Measurements from ENCODE around the gene IRX6. TPM values are rescaled to one million over a fixed set of nuclear protein-coding genes. Genes with fewer than 3 reads are reported as not detected.

Gene IRX6
- total and polyA plus RNA-seq, 2 of the 13 experiments (the other 11 are each of a cell fraction or from before 2014, with no cell fraction given), result not detected

DNA sequence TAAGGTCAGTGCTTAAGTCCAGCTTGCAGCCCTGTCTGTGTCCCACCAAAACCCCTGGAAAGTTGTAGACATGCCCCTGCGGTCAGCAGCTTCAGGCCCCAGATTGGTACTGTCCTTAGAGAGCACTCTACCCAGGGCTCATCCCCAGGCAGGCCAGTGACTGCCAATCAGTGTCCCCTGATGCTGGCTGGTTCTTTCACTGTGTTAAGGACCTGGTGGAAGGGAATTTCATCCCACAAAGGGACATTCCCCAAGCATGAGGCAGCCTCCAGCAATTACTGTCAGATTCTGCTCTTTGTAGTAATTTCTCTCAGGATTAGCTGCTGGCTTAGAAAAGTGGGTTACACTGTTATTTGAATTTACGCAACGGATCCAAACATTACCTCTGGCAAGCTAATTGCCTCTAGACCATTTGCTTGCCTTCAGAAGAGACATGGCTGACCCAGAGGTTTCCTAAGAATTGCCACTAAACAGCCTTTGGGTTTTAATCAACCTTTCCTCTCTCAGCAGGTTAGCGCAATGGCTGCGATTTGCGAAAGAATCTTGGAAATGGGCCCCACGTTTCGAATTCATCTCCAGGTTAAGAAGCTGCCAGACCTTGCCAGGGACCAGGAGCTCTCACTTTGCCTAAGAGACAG, 5.9 kb downstream of the IRX6 start:
- Histone ChIP-seq H3K9ac (ENCODE audit: insufficient read depth, low read depth, low read length) (no peak overlapping the region), H3K4me2 (ENCODE audit: low read depth, low read length) (no peak overlapping the region), H3K27ac (ENCODE audit: extremely low read length, insufficient read depth, low read length) (no peak overlapping the region), H3K36me3 (replicated peaks in 1 of 2; ENCODE audit: control insufficient read depth in 1 of 2, insufficient read depth in 2 of 2, low read length in 2 of 2) (no peaks in the 10 kb centered on the region), H2AFZ (ENCODE audit: low read length) (no peak overlapping the region), H3K79me2 (ENCODE audit: insufficient read depth, low read length) (no peaks in the 10 kb centered on the region), H3K4me3 (replicated peaks in 1 of 3; ENCODE audit: insufficient read depth in 1 of 3, low read depth in 2 of 3, low read length in 3 of 3) (no peak overlapping the region), H3K9me3 (ENCODE audit: low read length) (no peaks in the 10 kb centered on the region), H3K4me1 (ENCODE audit: insufficient read depth, low read length) (no peaks in the 10 kb centered on the region), H3K27me3 (ENCODE audit: control insufficient read depth in 1 of 2, insufficient read depth in 2 of 2, low read length in 2 of 2) (peaks cover 5 to 60% of the 10 kb centered on the region in 2 experiments), H4K20me1 (ENCODE audit: insufficient read depth, low read length) (no peaks in the 10 kb centered on the region)
- BruUV-seq (replicated peaks), result no TSS peak
- in situ Hi-C loops (cut with HindIII; ENCODE audit: extremely low pct_ligation_motif_present, low pct_unique_long_range_greater_than_20kb) (no loop called here), intact Hi-C loops (cut with micrococcal nuclease; ENCODE audit: unreplicated experiment) (no loop called here)
- DNase-seq (ENCODE audit: low spot score) (no peak), FAIRE-seq (no peak), ATAC-seq (no peak)
- CTCF ChIA-PET (ENCODE audit: low intra/inter-chr PET ratio, low total read pairs), result no interaction called here
- WGBS (ENCODE audit: low lambda C conversion rate), result 45% methylated on average over 7 of the region's 8 CpGs
- POLR2A ChIA-PET, result no interaction called here
- TF ChIP-seq PRMT3 (CRISPR knock-in tag; IDR thresholded peaks at IDR 0.05; ENCODE audit: borderline replicate concordance, low read depth), result no peak
- no peak for TF ChIP-seq SP4 (CRISPR knock-in tag; IDR thresholded peaks at IDR 0.05)
- TF ChIP-seq ERF (CRISPR knock-in tag; IDR thresholded peaks at IDR 0.05), result no peak
- TF ChIP-seq HMGXB4 (CRISPR knock-in tag; IDR thresholded peaks at IDR 0.05; ENCODE audit: borderline replicate concordance in 1 of 2, low read depth in 1 of 2), result no peak
- no peak for TF ChIP-seq DDIT3 (CRISPR knock-in tag; IDR thresholded peaks at IDR 0.05)
- no peak for TF ChIP-seq ZNF580 (CRISPR knock-in tag; IDR thresholded peaks at IDR 0.05; ENCODE audit: borderline replicate concordance, low read depth)
- no peak for TF ChIP-seq FOSL2 (CRISPR knock-in tag; IDR thresholded peaks at IDR 0.05)
- no peak for TF ChIP-seq ELF1 (CRISPR knock-in tag; IDR thresholded peaks at IDR 0.05)
- TF ChIP-seq, protein P1, sequence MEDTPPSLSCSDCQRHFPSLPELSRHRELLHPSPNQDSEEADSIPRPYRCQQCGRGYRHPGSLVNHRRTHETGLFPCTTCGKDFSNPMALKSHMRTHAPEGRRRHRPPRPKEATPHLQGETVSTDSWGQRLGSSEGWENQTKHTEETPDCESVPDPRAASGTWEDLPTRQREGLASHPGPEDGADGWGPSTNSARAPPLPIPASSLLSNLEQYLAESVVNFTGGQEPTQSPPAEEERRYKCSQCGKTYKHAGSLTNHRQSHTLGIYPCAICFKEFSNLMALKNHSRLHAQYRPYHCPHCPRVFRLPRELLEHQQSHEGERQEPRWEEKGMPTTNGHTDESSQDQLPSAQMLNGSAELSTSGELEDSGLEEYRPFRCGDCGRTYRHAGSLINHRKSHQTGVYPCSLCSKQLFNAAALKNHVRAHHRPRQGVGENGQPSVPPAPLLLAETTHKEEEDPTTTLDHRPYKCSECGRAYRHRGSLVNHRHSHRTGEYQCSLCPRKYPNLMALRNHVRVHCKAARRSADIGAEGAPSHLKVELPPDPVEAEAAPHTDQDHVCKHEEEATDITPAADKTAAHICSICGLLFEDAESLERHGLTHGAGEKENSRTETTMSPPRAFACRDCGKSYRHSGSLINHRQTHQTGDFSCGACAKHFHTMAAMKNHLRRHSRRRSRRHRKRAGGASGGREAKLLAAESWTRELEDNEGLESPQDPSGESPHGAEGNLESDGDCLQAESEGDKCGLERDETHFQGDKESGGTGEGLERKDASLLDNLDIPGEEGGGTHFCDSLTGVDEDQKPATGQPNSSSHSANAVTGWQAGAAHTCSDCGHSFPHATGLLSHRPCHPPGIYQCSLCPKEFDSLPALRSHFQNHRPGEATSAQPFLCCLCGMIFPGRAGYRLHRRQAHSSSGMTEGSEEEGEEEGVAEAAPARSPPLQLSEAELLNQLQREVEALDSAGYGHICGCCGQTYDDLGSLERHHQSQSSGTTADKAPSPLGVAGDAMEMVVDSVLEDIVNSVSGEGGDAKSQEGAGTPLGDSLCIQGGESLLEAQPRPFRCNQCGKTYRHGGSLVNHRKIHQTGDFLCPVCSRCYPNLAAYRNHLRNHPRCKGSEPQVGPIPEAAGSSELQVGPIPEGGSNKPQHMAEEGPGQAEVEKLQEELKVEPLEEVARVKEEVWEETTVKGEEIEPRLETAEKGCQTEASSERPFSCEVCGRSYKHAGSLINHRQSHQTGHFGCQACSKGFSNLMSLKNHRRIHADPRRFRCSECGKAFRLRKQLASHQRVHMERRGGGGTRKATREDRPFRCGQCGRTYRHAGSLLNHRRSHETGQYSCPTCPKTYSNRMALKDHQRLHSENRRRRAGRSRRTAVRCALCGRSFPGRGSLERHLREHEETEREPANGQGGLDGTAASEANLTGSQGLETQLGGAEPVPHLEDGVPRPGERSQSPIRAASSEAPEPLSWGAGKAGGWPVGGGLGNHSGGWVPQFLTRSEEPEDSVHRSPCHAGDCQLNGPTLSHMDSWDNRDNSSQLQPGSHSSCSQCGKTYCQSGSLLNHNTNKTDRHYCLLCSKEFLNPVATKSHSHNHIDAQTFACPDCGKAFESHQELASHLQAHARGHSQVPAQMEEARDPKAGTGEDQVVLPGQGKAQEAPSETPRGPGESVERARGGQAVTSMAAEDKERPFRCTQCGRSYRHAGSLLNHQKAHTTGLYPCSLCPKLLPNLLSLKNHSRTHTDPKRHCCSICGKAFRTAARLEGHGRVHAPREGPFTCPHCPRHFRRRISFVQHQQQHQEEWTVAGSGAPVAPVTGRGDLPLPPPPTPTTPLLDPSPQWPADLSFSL (CRISPR knock-in tag; IDR thresholded peaks at IDR 0.05), result no peak
- TF ChIP-seq ZNF512 (CRISPR knock-in tag; IDR thresholded peaks at IDR 0.05), result no peak
- no peak for TF ChIP-seq KDM3A (CRISPR knock-in tag; IDR thresholded peaks at IDR 0.05; ENCODE audit: low read depth)
- no peak for TF ChIP-seq NFE2L1 (CRISPR knock-in tag; IDR thresholded peaks at IDR 0.05; ENCODE audit: borderline replicate concordance)
- no peak for TF ChIP-seq BRCA1 (CRISPR knock-in tag; IDR thresholded peaks at IDR 0.05)
- no peak for TF ChIP-seq ZMYM3 (CRISPR knock-in tag; IDR thresholded peaks at IDR 0.05)

Data from HepG2 (cell line).